Heart left ventricle (tissue), 16 donors: Measurements from ENCODE around the gene DNAH1. TPM values are rescaled to one million over a fixed set of nuclear protein-coding genes. Genes with fewer than 3 reads are reported as not detected.

Experiments used
- ATAC-seq, 4 donors: fragments of 200-7000 bp; cut with Tn5 transposase; one replicate each; pipeline ENCODE4 v1.9.1; 2020 to 2022; ENCODE audit warnings: moderate library complexity in 4 of 4, mild to moderate bottlenecking in 3 of 4, moderate number of reproducible peaks in 1 of 4
- DNase-seq, 5 donors: peaks; one replicate each; pipeline ENCODE4 v3.0.0-alpha.2; 2020
- H3K27ac ChIP-seq, 12 donors: fragments of 200-600 bp; sonication (generic) in 4 of 12; one replicate each; pipeline versions ENCODE4 v1.5.0 to v1.8.0; 2016 to 2022; ENCODE audit warnings: mild to moderate bottlenecking in 2 of 12
- H3K27me3 ChIP-seq, 9 donors: fragments of 200-600 bp; sonication (generic) in 2 of 9; one replicate each; pipeline versions ENCODE4 v1.5.1 to v1.8.0; 2016 to 2022; ENCODE audit warnings: mild to moderate bottlenecking in 3 of 9
- H3K36me3 ChIP-seq, 9 donors: fragments of 200-600 bp; sonication (generic) in 2 of 9; one replicate each; pipeline versions ENCODE4 v1.5.0 to v1.8.0; 2018 to 2022; ENCODE audit warnings: mild to moderate bottlenecking in 2 of 9
- H3K4me1 ChIP-seq, 12 donors: fragments of 200-600 bp; sonication (generic) in 4 of 12; one replicate each; pipeline versions ENCODE4 v1.5.0 to v1.8.0; 2016 to 2022; ENCODE audit warnings: mild to moderate bottlenecking in 3 of 12
- H3K4me3 ChIP-seq, 12 donors: fragments of 200-600 bp; sonication (generic) in 4 of 12; one replicate each; pipeline versions ENCODE4 v1.5.0 to v1.8.0; 2017 to 2022; ENCODE audit warnings: mild to moderate bottlenecking in 9 of 12, moderate library complexity in 4 of 12
- H3K9me3 ChIP-seq, 12 donors: fragments of 200-600 bp; sonication (generic) in 4 of 12; one replicate each; pipeline versions ENCODE4 v1.5.0 to v1.8.0; 2016 to 2022; ENCODE audit warnings: mild to moderate bottlenecking in 1 of 12
- CTCF ChIP-seq, 12 donors: fragments of 200-600 bp; sonication (generic) in 4 of 12; IDR thresholded peaks; one replicate each; pipeline versions ENCODE4 v1.5.0 to v1.8.0; 2018 to 2022; ENCODE audit warnings: antibody characterized with exemption in 12 of 12, mild to moderate bottlenecking in 5 of 12
- POLR2A ChIP-seq, 2 donors: fragments of 450-650 bp; IDR thresholded peaks; one replicate each; pipeline ENCODE4 v1.6.1; 2017; ENCODE audit warnings: antibody characterized with exemption in 2 of 2, mild to moderate bottlenecking in 2 of 2, moderate library complexity in 2 of 2
- WGBS, 4 donors: extraction: QIAGEN DNeasy Blood & Tissue Kit in 2 of 4; methylation state at CpG; one replicate each; pipeline versions ENCODE4 v1.1.5 to v1.1.7; 2013 to 2018; 5-methylcytosine and 5-hydroxymethylcytosine counted together
- intact Hi-C, 10 donors: fragments of 100-400 bp; cut with DNase I; formaldehyde crosslinking; loops; one replicate each; pipeline versions ENCODE4 v1.11.1 to v1.14.2; 2022
- polyA plus RNA-seq, 2 donors: library from polyadenylated mRNA; stranded (reverse); fragments of 200-250 nt; gene quantifications; one replicate each; pipeline ENCODE4 v1.2.3, GENCODE V29; 2013
- total RNA-seq, 9 donors: library from RNA; depleted of rRNA in 2 of 9; stranded (reverse); fragments of >200 nt in 2 of 9; fragmentation: NEBNext Ultra II Directional in 3 of 9; extraction: Animal tissue kit (Norgen Biotek cat#: 25700) in 3 of 9; gene quantifications; one replicate each; pipeline versions ENCODE4 v1.1.0 to v1.2.4, GENCODE V29; 2016 to 2023
- donor health status: ischemic (EF 13 %, LVEDD 7.1; RV severe dilation, severe dysfunction).
- donor health status: healthy with polysubstance abuse.
- donor health status: DM: no; HTN: yes; CAD: no.
- donor health status: DM: no; HTN: no; CAD: no.
- donor health status: ischemic (EF 25% LVEDD 6.9; RV normal size, moderate dysfunction).
- donor health status: ischemic (EF 25% LVEDD 5.7; RV mildly dilated, moderate dysfunction).
- donor health status: healthy.
- donor health status: DM: yes; HTN: yes; CAD: no.
- donor health status: ischemic (EF 35%, LVEDD 5.7; RV mildly dilated, moderate dysfunction).
- donor health status: nonischemic (EF 11% LVEDD 7.7; RV severe dilation, severe dysfunction).
- donor health status: DM: yes; HTN: yes; CAD: no.
- donor health status: PGD.
- donor health status: ischemic (EF 29% LVEDD 5.4; RV normal size, mild dysfunction).
- donor health status: nonischemic (EF 23%, LVEDD 6.1; RV moderate dilation, normal function).

The DNAH1 gene
- total and polyA plus RNA-seq, 11 donors, result 0.95 to 6.6 (median 2.8) TPM

- H3K27ac ChIP-seq, result no peak overlapping the region
- intact Hi-C loops, result loop anchor here in 1 of 10 donors (10.0 kb wide), 1 partner anchor 80 kb away; no protein-coding TSS in a partner anchor
- DNase-seq (no peak), ATAC-seq (no peak)
- H3K36me3 ChIP-seq, result peaks cover 0 to 30% (median 3%) of the 10 kb centered on the region in 9 donors
- H3K9me3 ChIP-seq, result no peaks in the 10 kb centered on the region
- no peaks in the 10 kb centered on the region for H3K27me3 ChIP-seq
- TF ChIP-seq CTCF (IDR thresholded peaks at IDR 0.05), result peak in 2 of 12 donors; percentile 20 to 29
- no peak for TF ChIP-seq POLR2A (IDR thresholded peaks at IDR 0.05)
- H3K4me3 ChIP-seq, result no peak overlapping the region
- 76 to 78% (median 78%) methylated on average over 7 to 10 of the region's 10 CpGs for WGBS, 4 donors
- H3K4me1 ChIP-seq, result no peaks in the 10 kb centered on the region
Observed at GRCh38 chr3:52385157-52385556, 69.0 kb downstream of the DNAH1 start.

- no peaks in the 10 kb centered on the region for H3K4me1 ChIP-seq
- H3K36me3 ChIP-seq, result peaks cover 0 to 50% (median 9%) of the 10 kb centered on the region in 9 donors
- intact Hi-C loops, result loop anchor here in 1 of 10 donors (10.0 kb wide), 1 partner anchor 83 kb away; no protein-coding TSS in a partner anchor
- H3K4me3 ChIP-seq, result no peak overlapping the region
- 86 to 100% (median 95%) methylated on average over 2 of the region's 2 CpGs for WGBS, 4 donors
- no peak for TF ChIP-seq POLR2A (IDR thresholded peaks at IDR 0.05)
- TF ChIP-seq CTCF (IDR thresholded peaks at IDR 0.05), result no peak
- no peak for DNase-seq
- H3K9me3 ChIP-seq, result no peaks in the 10 kb centered on the region
- no peak for ATAC-seq
- no peak overlapping the region for H3K27ac ChIP-seq
- H3K27me3 ChIP-seq, result no peaks in the 10 kb centered on the region
Observed at GRCh38 chr3:52387481-52387880, 71.4 kb downstream of the DNAH1 start.

GRCh38 chr3:52388348-52388821 is 72.3 kb downstream of the DNAH1 start:
- Histone ChIP-seq H3K27ac (no peak overlapping the region), H3K27me3 (no peaks in the 10 kb centered on the region), H3K36me3 (peaks cover 0 to 58% (median 14%) of the 10 kb centered on the region in 9 donors), H3K9me3 (no peaks in the 10 kb centered on the region), H3K4me3 (no peak overlapping the region), H3K4me1 (no peaks in the 10 kb centered on the region)
- DNase-seq, result no peak
- ATAC-seq, result no peak
- intact Hi-C loops, result loop anchor here in 1 of 10 donors (10.0 kb wide), 1 partner anchor 84 kb away; no protein-coding TSS in a partner anchor
- TF ChIP-seq POLR2A (IDR thresholded peaks at IDR 0.05), result no peak
- TF ChIP-seq CTCF (IDR thresholded peaks at IDR 0.05), result no peak
- 79 to 85% (median 83%) methylated on average over 18 of the region's 18 CpGs for WGBS, 4 donors

- ATAC-seq (no peak), DNase-seq (no peak)
- no peak overlapping the region for H3K27ac ChIP-seq
- no peaks in the 10 kb centered on the region for H3K9me3 ChIP-seq
- intact Hi-C loops, result loop anchor here in 1 of 10 donors (10.0 kb wide), 1 partner anchor 84 kb away; no protein-coding TSS in a partner anchor
- H3K4me3 ChIP-seq, result no peak overlapping the region
- no peaks in the 10 kb centered on the region for H3K27me3 ChIP-seq
- WGBS, 4 donors, result 96 to 98% (median 96%) methylated on average over 9 of the region's 9 CpGs
- peaks cover 0 to 64% (median 16%) of the 10 kb centered on the region in 9 donors for H3K36me3 ChIP-seq
- TF ChIP-seq CTCF (IDR thresholded peaks at IDR 0.05) (no peak), POLR2A (IDR thresholded peaks at IDR 0.05) (no peak)
- H3K4me1 ChIP-seq, result no peaks in the 10 kb centered on the region
Observed at GRCh38 chr3:52388933-52389332, 72.8 kb downstream of the DNAH1 start.
